ENCODE data around the gene TPCN1.

The TPCN1 gene

DNA sequence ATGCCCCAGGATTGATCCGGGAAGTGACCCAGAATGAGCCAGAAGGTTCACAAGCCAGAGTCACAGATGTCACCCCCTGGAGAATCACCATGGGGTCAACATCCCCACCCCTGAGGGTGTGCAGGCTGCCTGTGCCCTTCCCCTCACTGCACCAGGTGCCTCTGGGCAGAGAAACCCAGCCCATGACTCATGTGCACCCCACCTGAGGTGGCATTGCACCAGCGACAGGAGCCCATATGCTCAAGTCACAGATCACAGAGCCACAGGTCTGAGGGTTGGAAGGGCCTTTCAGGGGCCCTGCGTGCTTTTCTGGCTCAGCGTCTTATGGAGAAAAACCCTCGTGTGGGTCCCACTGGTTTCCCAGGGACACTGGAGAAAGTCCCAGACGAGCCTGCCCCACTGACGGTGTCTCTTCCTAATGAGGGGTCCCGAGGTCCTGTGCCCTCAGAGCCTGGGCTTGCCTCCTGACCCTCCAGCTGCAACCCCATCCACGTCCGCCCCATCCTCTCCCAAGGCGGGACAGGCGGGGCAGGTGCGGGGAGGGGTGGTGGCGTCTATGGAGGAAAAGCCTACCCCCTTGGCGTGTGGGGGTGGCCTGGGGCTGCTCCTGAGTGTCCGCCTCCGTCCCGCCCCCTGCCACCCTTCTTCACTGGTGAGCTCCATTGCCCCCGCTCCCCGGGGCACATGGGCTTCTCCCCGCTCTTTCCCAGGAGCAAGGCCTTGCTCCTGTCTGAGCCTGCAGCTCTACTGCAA is 66.1 kb downstream of the TPCN1 start:
- FAIRE-seq (no peak), DNase-seq (ENCODE audit: insufficient read length, low spot score) (no peak)

DNA sequence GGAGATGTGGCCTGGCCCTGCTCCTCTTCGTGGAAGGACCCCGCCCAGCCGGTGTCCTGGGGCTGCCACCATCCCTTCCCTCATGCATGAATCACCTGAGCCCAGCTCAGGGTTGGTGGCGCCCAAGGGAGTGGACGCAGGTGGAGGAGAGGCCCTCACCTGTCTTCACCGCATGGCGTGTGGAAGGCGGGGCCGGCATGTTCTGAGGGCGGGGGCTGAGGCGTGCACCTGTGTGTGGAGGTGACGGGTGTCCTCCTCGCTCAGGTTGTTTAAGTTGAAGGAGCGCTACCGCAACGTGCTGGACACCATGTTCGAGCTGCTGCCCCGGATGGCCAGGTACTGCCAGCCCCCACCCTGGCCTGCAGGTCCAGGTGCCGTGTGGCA is 66.6 kb downstream of the TPCN1 start:
- FAIRE-seq (no peak), DNase-seq (ENCODE audit: insufficient read length, low spot score) (no peak)
- no peak for TF ChIP-seq POU2F2 (IDR thresholded peaks at IDR 0.05; ENCODE audit: low read depth, low read length)
- no peak for TF ChIP-seq SPI1 (IDR thresholded peaks at IDR 0.05; ENCODE audit: low read depth, low read length)
- TF ChIP-seq TAF1 (IDR thresholded peaks at IDR 0.05; ENCODE audit: low read depth, low read length) = no peak
- no peak for TF ChIP-seq POLR2A (IDR thresholded peaks at IDR 0.05; ENCODE audit: low read depth, low read length)
- TF ChIP-seq POLR2AphosphoS5 (IDR thresholded peaks at IDR 0.05; ENCODE audit: low read depth, low read length) = no peak
- TF ChIP-seq PAX5 (IDR thresholded peaks at IDR 0.05; ENCODE audit: insufficient read depth, low read length, severe bottlenecking) = no peak

More for the DNA sequence above, 66.1 kb downstream of the TPCN1 start:
- TF ChIP-seq POLR2A (IDR thresholded peaks at IDR 0.05; ENCODE audit: low read depth, low read length) (no peak), TAF1 (IDR thresholded peaks at IDR 0.05; ENCODE audit: low read depth, low read length) (no peak), PAX5 (IDR thresholded peaks at IDR 0.05; ENCODE audit: insufficient read depth, low read length, severe bottlenecking) (no peak), SPI1 (IDR thresholded peaks at IDR 0.05; ENCODE audit: low read depth, low read length) (no peak), POLR2AphosphoS5 (IDR thresholded peaks at IDR 0.05; ENCODE audit: low read depth, low read length) (no peak), POU2F2 (IDR thresholded peaks at IDR 0.05; ENCODE audit: low read depth, low read length) (no peak)

DNA sequence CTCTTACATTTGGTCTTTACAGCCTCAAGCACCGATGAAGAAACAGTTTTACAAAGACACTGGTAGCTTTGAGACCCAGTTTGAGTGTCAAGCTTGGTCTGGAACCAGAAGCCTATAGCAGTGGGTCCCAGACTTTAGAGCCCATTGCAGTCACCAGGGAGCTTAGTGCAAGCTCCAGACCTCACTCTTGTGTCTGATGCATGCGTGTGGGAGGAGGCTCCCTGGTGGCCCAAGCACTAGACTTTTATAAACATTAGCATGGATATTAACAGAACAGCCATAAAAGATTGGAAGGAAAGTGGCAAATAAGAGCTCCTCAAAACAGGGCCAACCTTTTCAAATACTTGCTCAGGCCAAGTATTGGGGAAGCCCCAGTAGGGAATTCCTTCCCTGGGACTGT is 68.1 kb downstream of the TPCN1 start:
- TF ChIP-seq TAF1 (IDR thresholded peaks at IDR 0.05; ENCODE audit: low read depth, low read length) (no peak), POLR2A (IDR thresholded peaks at IDR 0.05; ENCODE audit: low read depth, low read length) (no peak), SPI1 (IDR thresholded peaks at IDR 0.05; ENCODE audit: low read depth, low read length) (no peak), PAX5 (IDR thresholded peaks at IDR 0.05; ENCODE audit: insufficient read depth, low read length, severe bottlenecking) (no peak), POLR2AphosphoS5 (IDR thresholded peaks at IDR 0.05; ENCODE audit: low read depth, low read length) (no peak), POU2F2 (IDR thresholded peaks at IDR 0.05; ENCODE audit: low read depth, low read length) (no peak)
- FAIRE-seq (no peak), DNase-seq (ENCODE audit: insufficient read length, low spot score) (no peak)

DNA sequence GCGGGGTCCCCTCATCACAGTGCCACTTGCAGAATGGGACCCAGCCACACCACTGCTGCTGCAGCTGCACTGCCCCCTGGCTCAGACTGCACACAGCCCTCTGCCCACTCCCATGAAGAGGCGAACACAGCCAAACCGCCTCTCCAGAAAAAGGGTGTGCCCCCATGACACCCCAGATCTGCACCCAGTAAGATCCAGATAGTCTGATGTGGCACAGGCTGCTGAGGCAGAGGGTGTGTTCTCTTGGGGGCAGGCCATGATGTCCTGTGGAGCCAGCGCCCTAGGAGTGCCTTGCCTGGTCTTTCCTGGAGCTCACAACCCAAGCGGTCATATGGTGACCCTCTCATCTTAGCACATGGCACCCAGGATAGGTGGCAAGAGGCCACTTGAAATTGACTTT is 69.2 kb downstream of the TPCN1 start:
- FAIRE-seq (no peak), DNase-seq (ENCODE audit: insufficient read length, low spot score) (no peak)
- no peak for TF ChIP-seq SPI1 (IDR thresholded peaks at IDR 0.05; ENCODE audit: low read depth, low read length)
- TF ChIP-seq TAF1 (IDR thresholded peaks at IDR 0.05; ENCODE audit: low read depth, low read length) = no peak
- TF ChIP-seq POLR2AphosphoS5 (IDR thresholded peaks at IDR 0.05; ENCODE audit: low read depth, low read length) = no peak
- TF ChIP-seq POLR2A (IDR thresholded peaks at IDR 0.05; ENCODE audit: low read depth, low read length) = no peak
- no peak for TF ChIP-seq PAX5 (IDR thresholded peaks at IDR 0.05; ENCODE audit: insufficient read depth, low read length, severe bottlenecking)
- no peak for TF ChIP-seq POU2F2 (IDR thresholded peaks at IDR 0.05; ENCODE audit: low read depth, low read length)

DNA sequence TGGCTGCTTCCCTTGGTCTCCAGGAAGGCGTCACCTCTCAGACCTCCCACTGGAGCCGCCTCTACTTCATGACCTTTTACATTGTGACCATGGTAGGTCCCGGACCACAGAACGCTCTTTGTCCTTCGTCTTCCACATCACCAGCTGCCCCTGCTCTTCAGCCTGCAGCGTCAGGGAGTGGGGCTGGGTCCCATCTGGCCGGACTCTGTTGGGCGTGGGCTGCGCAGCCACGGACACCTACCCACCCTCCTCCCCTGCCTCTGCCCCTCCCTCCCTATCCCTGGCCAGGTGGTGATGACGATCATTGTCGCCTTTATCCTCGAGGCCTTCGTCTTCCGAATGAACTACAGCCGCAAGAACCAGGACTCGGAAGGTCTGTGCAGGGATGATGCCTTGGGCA is 70.3 kb downstream of the TPCN1 start:
- TF ChIP-seq TAF1 (IDR thresholded peaks at IDR 0.05; ENCODE audit: low read depth, low read length) = no peak
- no peak for TF ChIP-seq PAX5 (IDR thresholded peaks at IDR 0.05; ENCODE audit: insufficient read depth, low read length, severe bottlenecking)
- no peak for TF ChIP-seq POLR2AphosphoS5 (IDR thresholded peaks at IDR 0.05; ENCODE audit: low read depth, low read length)
- TF ChIP-seq SPI1 (IDR thresholded peaks at IDR 0.05; ENCODE audit: low read depth, low read length) = no peak
- no peak for TF ChIP-seq POU2F2 (IDR thresholded peaks at IDR 0.05; ENCODE audit: low read depth, low read length)
- no peak for TF ChIP-seq POLR2A (IDR thresholded peaks at IDR 0.05; ENCODE audit: low read depth, low read length)
- no peak for DNase-seq (ENCODE audit: insufficient read length, low spot score)
- no peak for FAIRE-seq

DNA sequence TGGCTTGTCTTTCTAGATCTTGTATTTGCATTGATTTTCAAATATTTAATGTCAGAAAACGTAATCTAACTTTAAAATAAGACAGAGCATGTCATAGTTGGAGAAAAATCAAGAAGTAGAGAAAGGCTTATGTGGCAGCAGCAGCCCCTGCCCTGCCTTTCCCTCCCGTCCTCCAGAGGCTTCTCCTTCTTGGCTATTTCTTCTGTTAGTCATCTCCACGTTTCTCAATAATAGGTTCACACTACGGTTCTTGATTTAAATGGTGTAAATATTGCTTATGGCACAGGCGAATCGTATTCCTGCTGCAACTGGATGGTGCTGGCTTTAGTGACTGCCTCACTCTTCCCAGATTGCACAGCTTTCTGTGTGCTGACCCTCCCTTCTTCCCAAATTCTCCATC is 70.8 kb downstream of the TPCN1 start:
- TF ChIP-seq SPI1 (IDR thresholded peaks at IDR 0.05; ENCODE audit: low read depth, low read length) = no peak
- no peak for TF ChIP-seq POU2F2 (IDR thresholded peaks at IDR 0.05; ENCODE audit: low read depth, low read length)
- TF ChIP-seq PAX5 (IDR thresholded peaks at IDR 0.05; ENCODE audit: insufficient read depth, low read length, severe bottlenecking) = no peak
- TF ChIP-seq TAF1 (IDR thresholded peaks at IDR 0.05; ENCODE audit: low read depth, low read length) = no peak
- TF ChIP-seq POLR2A (IDR thresholded peaks at IDR 0.05; ENCODE audit: low read depth, low read length) = no peak
- no peak for TF ChIP-seq POLR2AphosphoS5 (IDR thresholded peaks at IDR 0.05; ENCODE audit: low read depth, low read length)
- FAIRE-seq (no peak), DNase-seq (ENCODE audit: insufficient read length, low spot score) (no peak)

DNA sequence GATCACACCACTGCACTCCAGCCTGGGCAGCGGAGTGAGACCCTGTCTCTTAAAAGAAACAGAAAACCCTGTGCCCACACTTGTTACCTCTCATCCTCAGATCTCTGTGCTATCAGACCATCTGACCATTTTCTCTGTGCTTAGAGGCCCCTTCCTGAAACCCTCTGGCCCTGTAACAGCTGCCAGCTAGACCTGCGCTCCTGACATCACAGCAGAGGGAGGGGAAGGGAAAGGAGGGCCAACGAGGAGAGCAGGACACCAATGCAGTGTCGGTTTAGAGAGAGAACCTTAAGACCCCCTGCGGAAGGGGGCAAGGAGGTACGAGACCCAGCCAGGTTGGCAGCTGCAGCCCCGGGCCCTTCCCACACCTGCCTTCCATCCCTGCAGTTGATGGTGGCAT is 71.3 kb downstream of the TPCN1 start:
- TF ChIP-seq POLR2AphosphoS5 (IDR thresholded peaks at IDR 0.05; ENCODE audit: low read depth, low read length) = no peak
- no peak for TF ChIP-seq SPI1 (IDR thresholded peaks at IDR 0.05; ENCODE audit: low read depth, low read length)
- no peak for TF ChIP-seq POLR2A (IDR thresholded peaks at IDR 0.05; ENCODE audit: low read depth, low read length)
- TF ChIP-seq PAX5 (IDR thresholded peaks at IDR 0.05; ENCODE audit: insufficient read depth, low read length, severe bottlenecking) = no peak
- no peak for FAIRE-seq
- DNase-seq (ENCODE audit: insufficient read length, low spot score) = no peak

DNA sequence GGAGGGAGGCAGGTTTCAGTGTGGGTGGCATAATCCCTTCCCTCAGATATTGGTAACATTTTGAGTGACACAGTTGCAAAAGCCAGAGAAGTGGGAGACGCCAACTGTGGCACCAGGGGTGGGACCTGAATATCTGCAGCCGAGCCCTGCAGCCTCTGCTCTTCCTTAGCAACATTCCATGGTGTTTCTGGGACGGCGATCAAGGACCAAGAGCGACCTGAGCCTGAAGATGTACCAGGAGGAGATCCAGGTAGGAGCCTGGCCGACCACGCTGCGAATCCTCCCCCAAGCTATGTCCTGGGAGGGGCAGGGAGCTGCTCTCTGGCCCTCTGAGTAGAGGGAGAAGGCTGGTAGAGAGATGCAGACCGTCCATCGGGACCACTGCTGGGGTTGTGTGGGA is 71.8 kb downstream of the TPCN1 start:
- no peak for FAIRE-seq
- TF ChIP-seq POU2F2 (IDR thresholded peaks at IDR 0.05; ENCODE audit: low read depth, low read length) (no peak), SPI1 (IDR thresholded peaks at IDR 0.05; ENCODE audit: low read depth, low read length) (no peak), POLR2A (IDR thresholded peaks at IDR 0.05; ENCODE audit: low read depth, low read length) (no peak), TAF1 (IDR thresholded peaks at IDR 0.05; ENCODE audit: low read depth, low read length) (no peak), POLR2AphosphoS5 (IDR thresholded peaks at IDR 0.05; ENCODE audit: low read depth, low read length) (no peak), PAX5 (IDR thresholded peaks at IDR 0.05; ENCODE audit: insufficient read depth, low read length, severe bottlenecking) (no peak)

DNA sequence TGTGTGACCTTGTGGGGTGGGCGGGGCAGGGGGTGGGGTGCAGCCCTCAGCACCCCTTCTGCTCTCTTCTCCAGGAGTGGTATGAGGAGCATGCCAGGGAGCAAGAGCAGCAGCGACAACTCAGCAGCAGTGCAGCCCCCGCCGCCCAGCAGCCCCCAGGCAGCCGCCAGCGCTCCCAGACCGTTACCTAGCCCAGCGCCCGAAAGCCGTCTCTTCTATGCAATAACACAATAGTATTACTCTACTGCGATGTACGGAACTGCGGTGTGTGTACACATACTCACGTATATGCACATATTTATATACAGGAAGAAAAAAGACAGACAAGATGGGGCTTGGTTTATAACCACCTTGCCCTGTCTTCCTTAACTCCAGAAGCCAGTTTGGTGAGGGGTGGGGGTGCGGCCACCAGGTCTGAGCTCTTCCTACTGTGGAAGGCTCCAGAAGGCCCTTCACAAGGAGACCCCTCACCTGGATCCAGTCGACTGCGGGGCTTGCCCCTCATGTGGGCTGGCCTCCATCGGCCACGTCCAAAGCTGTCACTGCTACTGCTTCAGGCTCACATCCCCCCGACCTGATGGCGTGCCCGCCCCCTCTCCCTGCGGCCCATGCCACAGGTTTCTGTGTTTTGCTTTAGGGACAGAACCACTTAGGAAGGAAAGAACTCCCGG is 74.8 kb downstream of the TPCN1 start:
- DNase-seq (ENCODE audit: insufficient read length, low spot score) (no peak), FAIRE-seq (no peak)
- TF ChIP-seq POU2F2 (IDR thresholded peaks at IDR 0.05; ENCODE audit: low read depth, low read length) (no peak), TAF1 (IDR thresholded peaks at IDR 0.05; ENCODE audit: low read depth, low read length) (no peak), PAX5 (IDR thresholded peaks at IDR 0.05; ENCODE audit: insufficient read depth, low read length, severe bottlenecking) (no peak), POLR2AphosphoS5 (IDR thresholded peaks at IDR 0.05; ENCODE audit: low read depth, low read length) (no peak), SPI1 (IDR thresholded peaks at IDR 0.05; ENCODE audit: low read depth, low read length) (no peak), POLR2A (IDR thresholded peaks at IDR 0.05; ENCODE audit: low read depth, low read length) (no peak)

More for the DNA sequence above, 71.8 kb downstream of the TPCN1 start:
- DNase-seq (ENCODE audit: insufficient read length, low spot score) = no peak
